NCI-H524 treated with DMSO at 0.1 percent for 48 hours (cell line): ENCODE results near the gene YARS1.

Experiments used
- DNase-seq: peaks from one replicate; lab custom pipeline; 2025; lab: John Stamatoyannopoulos, UW

YARS1 gene

DNA sequence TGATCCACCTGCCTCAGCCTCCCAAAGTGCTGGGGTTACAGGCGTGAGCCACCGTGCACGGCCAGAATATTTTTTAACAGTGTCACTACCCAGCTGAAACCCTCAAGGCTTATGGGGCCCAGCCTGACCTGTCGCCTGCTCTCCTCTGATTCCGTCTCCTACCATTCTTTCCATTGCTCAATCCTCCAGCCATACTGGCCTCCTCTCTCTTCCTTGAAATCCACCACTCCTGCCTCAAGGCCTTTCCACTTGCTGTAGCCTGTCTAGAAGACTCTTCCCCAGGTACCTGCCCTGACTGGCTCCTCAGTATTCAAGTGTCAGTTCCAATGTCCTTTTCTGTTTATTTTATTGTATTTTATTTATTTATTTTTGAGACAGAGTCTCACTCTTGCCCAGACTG lies 53.9 kb downstream of the YARS1 start:
- DNase-seq, result no peak

- DNase-seq, result no peak
These were observed 55.2 kb downstream of the YARS1 start for GRCh38 chr1:32761936-32762335.

- no peak for DNase-seq
These were observed 55.8 kb downstream of the YARS1 start for GRCh38 chr1:32761253-32761877.

DNA sequence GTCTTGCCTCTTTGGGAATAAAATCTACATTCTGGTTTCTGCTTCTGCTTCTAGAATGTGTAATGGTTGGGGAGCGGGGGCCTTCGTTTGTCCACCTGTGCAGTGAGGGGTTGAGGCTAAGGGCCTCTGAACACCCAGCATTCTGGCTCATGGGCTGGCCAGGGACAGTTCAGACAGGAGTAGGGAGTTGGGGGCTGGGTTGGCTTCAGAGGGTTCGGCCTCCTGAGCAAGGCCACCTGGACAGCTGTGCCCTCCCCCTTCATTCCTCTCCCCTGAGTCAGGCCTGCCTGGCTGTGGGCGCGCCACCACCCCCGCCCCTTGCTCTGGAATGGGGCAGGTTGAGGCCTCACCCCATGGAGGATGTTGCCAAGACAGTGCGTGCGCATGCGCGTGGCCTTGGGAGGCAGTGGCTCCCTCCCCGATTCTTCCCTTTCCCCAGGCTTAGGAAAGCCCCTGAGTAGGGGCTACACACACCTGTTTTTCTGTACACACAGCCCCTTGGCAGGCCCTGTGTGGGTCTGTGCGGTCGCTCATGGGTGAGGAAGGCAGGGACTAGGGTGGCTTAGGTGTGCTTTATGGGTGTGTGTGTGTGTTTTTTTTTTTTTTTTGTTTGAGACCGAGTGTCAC lies 57.0 kb downstream of the YARS1 start:
- DNase-seq, result no peak

- DNase-seq, result no peak
These were observed 57.6 kb downstream of the YARS1 start for GRCh38 chr1:32759521-32759981.

DNA sequence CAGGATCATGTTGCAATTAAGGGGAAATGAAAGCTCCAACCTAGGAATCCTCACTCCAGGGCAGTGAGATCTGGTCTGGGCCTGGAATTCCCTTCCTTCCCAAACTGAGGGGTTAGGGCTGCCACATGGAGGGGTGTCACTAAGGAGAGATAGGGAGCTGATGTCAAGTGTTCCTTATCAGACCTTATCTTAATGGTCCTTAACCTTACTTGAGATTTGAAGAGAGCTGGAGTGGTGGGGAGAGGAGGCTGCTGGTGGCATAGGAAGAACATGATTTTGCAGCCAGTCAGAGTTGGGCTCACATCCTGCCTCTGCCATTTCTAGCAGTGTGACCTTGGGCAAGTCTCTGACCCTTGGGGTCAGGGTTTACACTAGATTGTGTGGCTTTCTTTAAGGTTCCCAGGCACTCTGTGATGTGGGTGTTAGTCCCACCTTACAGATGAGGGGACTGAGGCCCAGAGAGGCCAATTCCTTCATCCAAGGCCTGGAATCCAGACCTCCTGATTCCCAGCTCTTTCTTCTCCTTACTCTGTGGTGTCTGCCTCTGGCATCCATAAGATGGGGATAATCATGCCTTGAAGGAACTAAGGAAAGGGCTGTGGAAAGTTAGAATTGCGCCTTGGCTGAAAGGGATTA lies 58.2 kb downstream of the YARS1 start:
- DNase-seq, result no peak

- DNase-seq, result no peak
These were observed 58.9 kb downstream of the YARS1 start for GRCh38 chr1:32758177-32758794.

- peak; percentile 72 for DNase-seq
These were observed 59.8 kb downstream of the YARS1 start for GRCh38 chr1:32757213-32757895.

DNA sequence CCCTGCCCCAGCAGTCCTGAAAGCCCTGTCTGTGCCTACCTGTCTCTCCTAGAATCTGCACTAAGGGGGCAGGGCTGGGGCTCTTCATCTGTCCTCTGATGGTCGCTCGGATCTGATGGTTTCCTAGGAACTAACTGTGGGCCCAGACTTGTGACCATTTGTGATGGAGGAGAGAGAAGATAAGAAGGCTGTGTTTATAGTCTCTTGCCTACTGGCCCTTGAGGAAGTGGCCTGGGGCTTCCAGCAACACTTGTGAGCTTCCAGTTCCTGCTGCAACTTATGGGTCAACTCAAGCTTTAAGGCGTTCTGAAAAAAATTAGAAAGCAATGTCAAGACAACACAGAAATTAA lies 61.4 kb downstream of the YARS1 start:
- DNase-seq, result no peak

- no peak for DNase-seq
These were observed 61.9 kb downstream of the YARS1 start for GRCh38 chr1:32755098-32755809.

DNA sequence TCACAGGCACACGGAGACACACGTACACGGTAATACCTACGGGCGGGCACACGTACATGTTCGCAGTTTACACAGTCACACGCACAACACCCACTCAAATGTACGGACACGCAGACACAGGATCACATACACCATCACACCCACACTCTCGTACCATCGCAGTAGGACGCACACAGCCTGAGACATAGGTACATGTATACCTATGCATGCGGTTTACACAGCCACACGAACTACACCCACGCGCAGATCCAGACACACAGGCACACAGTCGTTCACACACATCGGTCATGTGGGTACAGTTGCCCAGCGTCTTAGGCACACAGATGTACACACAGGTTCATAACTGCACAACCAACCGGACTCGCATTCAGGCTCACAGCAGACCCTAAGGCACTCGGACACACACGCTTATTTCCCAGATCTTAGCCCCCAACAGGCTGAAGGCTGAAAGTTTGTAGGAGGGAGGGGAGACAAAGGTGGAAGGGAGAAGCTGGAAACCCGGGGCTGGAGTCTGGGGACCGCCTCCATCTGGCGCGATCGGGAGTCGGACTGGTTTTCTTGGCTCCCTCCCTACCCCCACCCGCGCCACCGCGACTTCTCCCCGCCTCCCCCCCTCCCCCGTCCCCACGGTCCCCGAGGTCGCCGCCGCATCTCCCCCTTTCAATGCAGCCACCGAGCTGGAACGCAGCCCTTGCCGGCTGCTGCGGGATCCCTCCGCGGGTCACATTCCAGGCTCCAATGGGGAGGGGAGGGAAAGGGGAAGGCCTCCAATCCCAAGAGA lies 62.7 kb downstream of the YARS1 start:
- DNase-seq, result no peak

DNA sequence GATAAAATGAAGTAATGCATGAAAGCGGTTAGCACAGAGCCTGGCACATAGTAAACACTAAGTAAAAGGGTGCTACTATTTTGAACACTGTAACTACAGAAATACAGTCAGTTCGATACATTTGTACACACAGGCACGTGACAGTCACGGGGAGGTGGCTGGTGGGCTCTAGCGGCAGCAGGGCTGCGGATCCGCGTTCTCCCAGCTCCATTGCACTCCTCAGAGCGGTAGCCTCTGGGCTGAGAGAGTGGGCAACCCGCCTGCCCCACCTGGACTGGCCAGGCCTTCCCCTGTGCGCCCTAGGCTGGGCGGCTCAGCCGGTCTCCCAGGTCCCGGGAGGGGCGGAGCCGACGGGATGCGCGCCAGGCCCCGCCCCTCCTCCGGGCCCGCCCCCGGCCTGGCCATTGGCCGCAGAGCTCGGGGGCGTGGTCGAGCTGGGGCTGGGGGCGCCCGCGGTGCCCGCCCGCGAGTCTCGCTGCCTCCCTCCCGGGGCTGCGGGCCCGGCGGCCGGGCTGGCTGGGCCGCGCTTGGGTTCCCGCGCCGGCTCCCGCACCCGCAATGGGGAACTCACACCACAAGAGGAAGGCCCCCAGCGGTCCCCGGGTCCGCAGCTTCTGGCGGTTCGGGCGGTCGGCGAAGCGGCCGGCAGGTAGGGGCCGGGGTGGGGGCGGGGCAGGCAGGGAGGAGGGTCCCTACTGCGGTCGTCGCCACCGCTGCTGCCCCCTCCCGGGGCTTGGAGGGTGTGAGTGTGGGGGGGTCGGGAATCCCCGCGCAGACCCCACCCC lies 63.4 kb downstream of the YARS1 start:
- DNase-seq, result no peak

- DNase-seq, result no peak
These were observed 67.4 kb downstream of the YARS1 start for GRCh38 chr1:32749771-32750170.

DNA sequence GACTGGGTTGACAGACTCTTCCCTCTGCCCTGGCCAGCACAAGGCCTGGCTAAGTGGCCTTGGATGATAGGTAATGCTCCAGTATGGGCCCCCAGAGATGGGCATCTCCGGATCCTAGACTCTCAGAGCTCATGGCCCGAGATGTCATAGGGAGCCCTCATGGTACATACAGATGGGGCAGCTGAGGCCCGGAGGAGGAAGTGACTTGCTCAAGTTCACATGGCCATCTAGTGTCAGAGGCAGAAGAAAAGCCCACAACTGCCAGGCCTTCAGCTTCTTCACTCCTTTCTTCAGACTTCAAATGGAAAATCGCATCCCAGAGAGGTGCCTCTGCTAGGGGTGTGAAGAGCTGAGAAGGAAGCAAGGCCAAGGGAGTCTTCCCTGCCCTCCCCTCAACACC lies 67.8 kb downstream of the YARS1 start:
- no peak for DNase-seq

- DNase-seq, result no peak
These were observed 68.2 kb downstream of the YARS1 start for GRCh38 chr1:32748926-32749325.

DNA sequence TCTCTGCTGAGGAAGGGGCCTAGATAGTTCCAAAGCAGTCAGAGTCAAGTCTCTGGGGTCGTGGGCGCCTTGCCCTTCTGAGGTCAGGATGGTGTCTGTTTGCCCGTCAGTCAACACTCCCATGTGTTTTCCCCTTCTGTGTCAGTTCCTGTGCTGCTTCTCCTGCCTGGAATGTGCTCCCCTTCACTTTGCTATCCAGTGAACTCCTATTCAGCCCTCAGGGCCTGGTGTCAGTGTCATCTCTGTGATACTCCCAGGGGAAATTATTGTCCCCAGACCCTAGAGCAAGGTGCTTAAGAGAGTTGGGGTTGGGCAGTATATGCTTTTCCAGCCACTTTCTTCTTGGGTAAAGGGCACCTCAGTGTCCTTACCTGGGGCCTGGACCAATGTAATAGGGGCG lies 68.8 kb downstream of the YARS1 start:
- DNase-seq, result no peak

- DNase-seq, result no peak
These were observed 71.0 kb downstream of the YARS1 start for GRCh38 chr1:32746130-32746529.

- no peak for DNase-seq
These were observed 73.1 kb downstream of the YARS1 start for GRCh38 chr1:32744071-32744425.

GRCh38 chr1:32743380-32744070 lies 73.6 kb downstream of the YARS1 start:
- no peak for DNase-seq

DNA sequence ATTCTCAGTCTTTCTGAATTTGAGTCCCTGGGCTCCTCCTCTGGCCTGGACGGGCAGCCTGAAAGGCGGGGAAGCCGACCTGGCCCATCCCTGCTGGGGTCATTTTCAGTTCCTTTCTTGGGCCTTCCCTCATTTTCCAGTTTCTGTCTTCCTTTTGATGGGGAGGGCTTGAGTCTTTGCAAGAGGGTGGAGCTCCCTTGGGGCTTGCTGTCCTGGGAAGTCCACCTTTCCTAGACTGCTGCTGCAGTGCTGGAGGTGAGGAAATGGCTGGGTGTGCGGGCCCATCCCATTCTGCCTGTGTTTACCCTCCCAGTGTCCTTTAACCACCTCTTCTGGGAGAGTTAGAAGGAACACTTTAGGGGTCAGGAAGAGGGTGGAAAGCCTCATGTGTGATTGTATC lies 74.2 kb downstream of the YARS1 start:
- no peak for DNase-seq
